ENCODE results near the gene FGD5.

FGD5 gene

DNA sequence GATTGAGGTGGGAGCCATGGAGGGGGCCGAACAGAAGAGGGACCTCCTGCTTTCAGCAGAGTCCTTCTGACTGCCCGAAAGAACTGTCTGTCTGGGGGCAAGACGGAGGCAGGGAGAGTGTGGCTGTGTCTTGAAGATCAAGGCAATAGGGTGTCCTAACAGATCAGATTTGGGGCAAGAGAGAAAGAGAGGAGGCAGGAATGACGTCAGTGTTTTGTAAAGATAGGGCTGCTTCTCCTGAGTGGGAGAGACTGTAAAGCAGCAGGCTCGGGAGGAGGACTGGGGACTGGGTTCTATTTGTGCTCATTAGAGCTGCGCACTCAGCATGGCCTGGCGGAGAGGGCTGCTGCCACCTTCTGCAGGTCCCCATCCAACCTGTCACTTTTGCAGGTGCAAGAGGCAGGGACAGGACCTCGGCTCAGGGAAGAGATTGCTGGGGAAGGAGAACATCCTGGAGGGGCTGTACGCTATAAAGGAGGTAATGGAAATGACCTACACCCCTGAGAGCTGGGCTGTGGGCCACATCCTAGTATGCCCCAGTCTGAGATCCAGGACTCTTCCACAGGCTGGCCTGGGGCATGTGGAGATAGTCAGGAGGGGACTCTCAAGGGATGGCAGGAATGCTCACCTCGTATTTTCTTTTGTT, 29.0 kb upstream of the FGD5 start:
- no peaks in the 10 kb centered on the region for H3K27me3 ChIP-seq (ENCODE audit: low read depth, low read length)
- H3K9me3 ChIP-seq (ENCODE audit: control insufficient read depth in 1 of 2, low read length in 2 of 2) = no peaks in the 10 kb centered on the region
- peaks cover 0 to 13% of the 10 kb centered on the region in 2 donors for H3K4me1 ChIP-seq (ENCODE audit: control insufficient read depth in 1 of 2, insufficient read depth in 2 of 2, low read length in 2 of 2)
- H3K4me3 ChIP-seq (ENCODE audit: low read depth in 1 of 2, low read length in 2 of 2) = no peak overlapping the region
- H3K27ac ChIP-seq (ENCODE audit: low read length) = no peak overlapping the region
- H3K36me3 ChIP-seq (ENCODE audit: control insufficient read depth in 1 of 2, insufficient read depth in 2 of 2, low read length in 2 of 2) = no peaks in the 10 kb centered on the region

GRCh38 chr3:14791343-14791945, 27.3 kb upstream of the FGD5 start:
- Histone ChIP-seq H3K27me3 (ENCODE audit: low read depth, low read length) (no peaks in the 10 kb centered on the region), H3K36me3 (ENCODE audit: control insufficient read depth in 1 of 2, insufficient read depth in 2 of 2, low read length in 2 of 2) (no peaks in the 10 kb centered on the region), H3K4me3 (ENCODE audit: low read depth in 1 of 2, low read length in 2 of 2) (no peak overlapping the region)

GRCh38 chr3:14792691-14793121, 26.1 kb upstream of the FGD5 start:
- H3K4me1 ChIP-seq (ENCODE audit: control insufficient read depth in 1 of 2, insufficient read depth in 2 of 2, low read length in 2 of 2) = peaks cover 0 to 22% of the 10 kb centered on the region in 2 donors
- H3K36me3 ChIP-seq (ENCODE audit: control insufficient read depth in 1 of 2, insufficient read depth in 2 of 2, low read length in 2 of 2) = no peaks in the 10 kb centered on the region
- H3K27me3 ChIP-seq (ENCODE audit: low read depth, low read length) = no peaks in the 10 kb centered on the region
- H3K9me3 ChIP-seq (ENCODE audit: control insufficient read depth in 1 of 2, low read length in 2 of 2) = no peaks in the 10 kb centered on the region
- no peak overlapping the region for H3K4me3 ChIP-seq (ENCODE audit: low read depth in 1 of 2, low read length in 2 of 2)
- no peak overlapping the region for H3K27ac ChIP-seq (ENCODE audit: low read length)

More at GRCh38 chr3:14791343-14791945, 27.3 kb upstream of the FGD5 start:
- Histone ChIP-seq H3K27ac (ENCODE audit: low read length) (no peak overlapping the region), H3K9me3 (ENCODE audit: control insufficient read depth in 1 of 2, low read length in 2 of 2) (no peaks in the 10 kb centered on the region), H3K4me1 (ENCODE audit: control insufficient read depth in 1 of 2, insufficient read depth in 2 of 2, low read length in 2 of 2) (peaks cover 0 to 14% of the 10 kb centered on the region in 2 donors)

DNA sequence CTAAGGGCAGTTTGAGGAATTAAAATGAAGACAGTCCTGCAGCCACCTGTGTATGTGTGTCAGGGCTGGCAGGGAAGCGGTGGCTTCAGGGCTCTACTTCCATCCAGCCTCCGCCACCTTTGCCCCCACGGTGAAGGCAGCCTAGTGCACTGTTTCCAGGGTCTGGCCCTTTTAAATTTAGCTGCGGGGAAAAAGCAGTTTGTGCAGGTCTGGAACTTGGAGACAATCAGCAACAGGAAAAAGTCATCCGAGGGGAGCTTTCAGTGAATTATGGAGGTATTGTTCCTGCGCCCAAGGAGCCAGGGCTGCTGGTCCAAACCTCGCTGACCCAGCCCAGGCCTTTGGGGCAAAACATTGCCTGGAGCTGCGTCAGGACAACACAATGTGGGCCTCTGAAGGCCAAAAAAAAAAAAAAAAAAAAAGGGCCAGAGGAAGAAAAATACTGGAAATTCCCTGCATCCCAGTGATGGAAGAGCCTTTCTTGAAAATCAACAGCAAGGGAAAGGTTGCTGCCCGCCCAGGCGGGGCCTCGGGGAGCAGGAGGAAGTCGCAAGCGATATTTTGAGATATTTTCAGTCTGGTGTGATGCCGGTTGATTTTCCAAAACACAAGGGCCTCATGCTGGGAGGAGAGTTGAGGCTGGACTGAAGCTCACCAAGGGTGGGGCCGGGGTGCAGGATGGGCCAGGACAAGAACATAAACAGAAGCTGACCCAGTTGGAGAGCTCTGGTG, 25.5 kb upstream of the FGD5 start:
- H3K27me3 ChIP-seq (ENCODE audit: low read depth, low read length) = no peaks in the 10 kb centered on the region
- peaks cover 0 to 22% of the 10 kb centered on the region in 2 donors for H3K4me1 ChIP-seq (ENCODE audit: control insufficient read depth in 1 of 2, insufficient read depth in 2 of 2, low read length in 2 of 2)
- H3K4me3 ChIP-seq (ENCODE audit: low read depth in 1 of 2, low read length in 2 of 2) = no peak overlapping the region
- no peaks in the 10 kb centered on the region for H3K36me3 ChIP-seq (ENCODE audit: control insufficient read depth in 1 of 2, insufficient read depth in 2 of 2, low read length in 2 of 2)
- H3K9me3 ChIP-seq (ENCODE audit: control insufficient read depth in 1 of 2, low read length in 2 of 2) = no peaks in the 10 kb centered on the region
- H3K27ac ChIP-seq (ENCODE audit: low read length) = no peak overlapping the region

- Histone ChIP-seq H3K4me1 (ENCODE audit: control insufficient read depth in 1 of 2, insufficient read depth in 2 of 2, low read length in 2 of 2) (peaks cover 0 to 22% of the 10 kb centered on the region in 2 donors), H3K36me3 (ENCODE audit: control insufficient read depth in 1 of 2, insufficient read depth in 2 of 2, low read length in 2 of 2) (no peaks in the 10 kb centered on the region), H3K4me3 (ENCODE audit: low read depth in 1 of 2, low read length in 2 of 2) (no peak overlapping the region), H3K9me3 (ENCODE audit: control insufficient read depth in 1 of 2, low read length in 2 of 2) (no peaks in the 10 kb centered on the region), H3K27ac (ENCODE audit: low read length) (no peak overlapping the region), H3K27me3 (ENCODE audit: low read depth, low read length) (no peaks in the 10 kb centered on the region)
Measured at GRCh38 chr3:14793858-14794234, 24.9 kb upstream of the FGD5 start.

DNA sequence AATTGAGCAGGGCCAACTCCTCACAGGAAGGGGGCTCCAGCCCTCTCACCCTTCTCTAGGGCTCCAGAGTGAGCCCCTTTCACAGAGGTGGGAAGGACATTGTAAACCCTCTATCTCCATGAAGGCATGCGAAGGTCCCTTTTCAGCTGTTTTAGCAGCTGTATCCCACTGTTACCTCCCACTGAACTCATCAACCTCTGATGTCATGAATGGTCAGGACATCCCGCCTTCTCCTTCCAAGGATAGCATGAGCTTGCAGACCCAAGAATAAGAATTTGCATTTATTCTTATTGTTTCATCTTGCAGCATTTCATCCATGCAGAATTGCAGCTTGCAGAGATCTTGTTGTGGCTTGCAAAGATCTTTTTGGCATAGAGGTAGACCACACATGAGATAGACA, 24.3 kb upstream of the FGD5 start:
- Histone ChIP-seq H3K4me3 (ENCODE audit: low read depth in 1 of 2, low read length in 2 of 2) (no peak overlapping the region), H3K36me3 (ENCODE audit: control insufficient read depth in 1 of 2, insufficient read depth in 2 of 2, low read length in 2 of 2) (no peaks in the 10 kb centered on the region), H3K4me1 (ENCODE audit: control insufficient read depth in 1 of 2, insufficient read depth in 2 of 2, low read length in 2 of 2) (peaks cover 0 to 22% of the 10 kb centered on the region in 2 donors), H3K9me3 (ENCODE audit: control insufficient read depth in 1 of 2, low read length in 2 of 2) (no peaks in the 10 kb centered on the region), H3K27ac (ENCODE audit: low read length) (no peak overlapping the region), H3K27me3 (ENCODE audit: low read depth, low read length) (no peaks in the 10 kb centered on the region)

DNA sequence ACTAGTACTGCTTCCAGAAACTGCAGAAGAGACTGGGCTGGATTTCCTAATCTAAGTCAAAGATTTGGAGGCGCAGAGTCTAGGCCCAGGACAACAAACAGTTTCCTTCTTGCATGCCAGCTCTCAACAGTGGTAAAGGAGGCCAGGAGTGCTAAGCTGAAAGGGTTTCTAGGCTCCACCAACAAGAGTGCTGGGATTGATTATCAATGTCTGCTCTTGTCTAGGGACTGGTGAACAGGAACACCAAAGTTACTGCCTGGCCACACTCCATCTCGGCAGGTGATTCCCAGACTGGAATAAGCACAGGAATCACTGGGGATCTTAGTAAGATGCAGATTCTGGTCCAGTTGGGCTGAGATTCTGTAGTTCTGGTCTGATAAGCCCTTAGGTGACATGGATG, 22.8 kb upstream of the FGD5 start:
- Histone ChIP-seq H3K4me3 (ENCODE audit: low read depth in 1 of 2, low read length in 2 of 2) (no peak overlapping the region), H3K36me3 (ENCODE audit: control insufficient read depth in 1 of 2, insufficient read depth in 2 of 2, low read length in 2 of 2) (no peaks in the 10 kb centered on the region), H3K27ac (ENCODE audit: low read length) (no peak overlapping the region), H3K9me3 (ENCODE audit: control insufficient read depth in 1 of 2, low read length in 2 of 2) (no peaks in the 10 kb centered on the region), H3K4me1 (ENCODE audit: control insufficient read depth in 1 of 2, insufficient read depth in 2 of 2, low read length in 2 of 2) (peaks cover 0 to 22% of the 10 kb centered on the region in 2 donors), H3K27me3 (ENCODE audit: low read depth, low read length) (no peaks in the 10 kb centered on the region)

- no peak overlapping the region for H3K4me3 ChIP-seq (ENCODE audit: low read depth in 1 of 2, low read length in 2 of 2)
- H3K4me1 ChIP-seq (ENCODE audit: control insufficient read depth in 1 of 2, insufficient read depth in 2 of 2, low read length in 2 of 2) = peaks cover 0 to 21% of the 10 kb centered on the region in 2 donors
- H3K36me3 ChIP-seq (ENCODE audit: control insufficient read depth in 1 of 2, insufficient read depth in 2 of 2, low read length in 2 of 2) = no peaks in the 10 kb centered on the region
- H3K9me3 ChIP-seq (ENCODE audit: control insufficient read depth in 1 of 2, low read length in 2 of 2) = no peaks in the 10 kb centered on the region
- H3K27ac ChIP-seq (ENCODE audit: low read length) = no peak overlapping the region
- H3K27me3 ChIP-seq (ENCODE audit: low read depth, low read length) = no peaks in the 10 kb centered on the region
Measured at GRCh38 chr3:14796403-14797077, 22.2 kb upstream of the FGD5 start.

- H3K27ac ChIP-seq (ENCODE audit: low read length) = no peak overlapping the region
- H3K9me3 ChIP-seq (ENCODE audit: control insufficient read depth in 1 of 2, low read length in 2 of 2) = no peaks in the 10 kb centered on the region
- no peaks in the 10 kb centered on the region for H3K36me3 ChIP-seq (ENCODE audit: control insufficient read depth in 1 of 2, insufficient read depth in 2 of 2, low read length in 2 of 2)
- H3K4me3 ChIP-seq (ENCODE audit: low read depth in 1 of 2, low read length in 2 of 2) = no peak overlapping the region
- H3K27me3 ChIP-seq (ENCODE audit: low read depth, low read length) = no peaks in the 10 kb centered on the region
- H3K4me1 ChIP-seq (ENCODE audit: control insufficient read depth in 1 of 2, insufficient read depth in 2 of 2, low read length in 2 of 2) = peaks cover 0 to 18% of the 10 kb centered on the region in 2 donors
Measured at GRCh38 chr3:14797731-14798130, 21.0 kb upstream of the FGD5 start.

GRCh38 chr3:14798231-14798630, 20.5 kb upstream of the FGD5 start:
- H3K4me1 ChIP-seq (ENCODE audit: control insufficient read depth in 1 of 2, insufficient read depth in 2 of 2, low read length in 2 of 2) = peaks cover 3 to 16% of the 10 kb centered on the region in 2 donors
- no peak overlapping the region for H3K27ac ChIP-seq (ENCODE audit: low read length)
- no peak overlapping the region for H3K4me3 ChIP-seq (ENCODE audit: low read depth in 1 of 2, low read length in 2 of 2)

GRCh38 chr3:14799146-14799545, 19.6 kb upstream of the FGD5 start:
- H3K4me1 ChIP-seq (ENCODE audit: control insufficient read depth in 1 of 2, insufficient read depth in 2 of 2, low read length in 2 of 2) = peaks cover 10 to 16% of the 10 kb centered on the region in 2 donors
- H3K27me3 ChIP-seq (ENCODE audit: low read depth, low read length) = no peaks in the 10 kb centered on the region
- no peak overlapping the region for H3K27ac ChIP-seq (ENCODE audit: low read length)
- no peaks in the 10 kb centered on the region for H3K36me3 ChIP-seq (ENCODE audit: control insufficient read depth in 1 of 2, insufficient read depth in 2 of 2, low read length in 2 of 2)
- no peaks in the 10 kb centered on the region for H3K9me3 ChIP-seq (ENCODE audit: control insufficient read depth in 1 of 2, low read length in 2 of 2)
- H3K4me3 ChIP-seq (ENCODE audit: low read depth in 1 of 2, low read length in 2 of 2) = no peak overlapping the region

More at GRCh38 chr3:14798231-14798630, 20.5 kb upstream of the FGD5 start:
- Histone ChIP-seq H3K9me3 (ENCODE audit: control insufficient read depth in 1 of 2, low read length in 2 of 2) (no peaks in the 10 kb centered on the region), H3K27me3 (ENCODE audit: low read depth, low read length) (no peaks in the 10 kb centered on the region), H3K36me3 (ENCODE audit: control insufficient read depth in 1 of 2, insufficient read depth in 2 of 2, low read length in 2 of 2) (no peaks in the 10 kb centered on the region)
